T47D (cell line): ENCODE data around the gene TRPM3.
A peak's percentile ranks its signal among the peaks of the same experiment; 100 is the strongest.
"Not testable (repeated sequence)": the region's sequence is repeated elsewhere in the genome, so short reads cannot be mapped to it uniquely, and the experiment has no call there.

Experiments used
- DNase-seq, 2 experiments: peaks; one replicate each; pipeline versions ENCODE4 v3.0.0 to v3.0.0-alpha.2; 2011 to 2012; ENCODE audit warnings: low read depth in 1 of 2, low spot score in 1 of 2
- JUND ChIP-seq: IDR thresholded peaks from 2 replicates; pipeline ENCODE4 v1.6.1; 2012; ENCODE audit warnings: low read depth
- in situ Hi-C: cut with HindIII; loops from 2 replicates; pipeline ENCODE4 v1.10.0; 2016; ENCODE audit warnings: low sequenced_read_pairs, low pct_unique_long_range_greater_than_20kb

The TRPM3 gene

GRCh38 chr9:70979966-70980365 lies 141.5 kb downstream of the TRPM3 start:
- in situ Hi-C loops: no loop called here
- TF ChIP-seq JUND: no peak
- DNase-seq: no peak

GRCh38 chr9:70978085-70978484 lies 143.3 kb downstream of the TRPM3 start:
- no peak for DNase-seq
- in situ Hi-C loops: no loop called here
- TF ChIP-seq JUND: no peak

- DNase-seq: no peak
- in situ Hi-C loops: no loop called here
- no peak for TF ChIP-seq JUND
These were observed 145.6 kb downstream of the TRPM3 start for GRCh38 chr9:70975821-70976220.

- TF ChIP-seq JUND: no peak
- in situ Hi-C loops: no loop called here
- DNase-seq: no peak
These were observed 149.7 kb downstream of the TRPM3 start for GRCh38 chr9:70971723-70972122.

GRCh38 chr9:70966380-70966779 lies 155.0 kb downstream of the TRPM3 start:
- in situ Hi-C loops: not testable (repeated sequence)

GRCh38 chr9:70964861-70965260 lies 156.6 kb downstream of the TRPM3 start:
- no peak for TF ChIP-seq JUND
- in situ Hi-C loops: no loop called here
- no peak for DNase-seq

More at GRCh38 chr9:70966380-70966779, 155.0 kb downstream of the TRPM3 start:
- DNase-seq: not testable (repeated sequence)

- TF ChIP-seq JUND: no peak
- in situ Hi-C loops: no loop called here
- no peak for DNase-seq
These were observed 157.9 kb downstream of the TRPM3 start for GRCh38 chr9:70963554-70963953.

- TF ChIP-seq JUND: no peak
- in situ Hi-C loops: no loop called here
- no peak for DNase-seq
These were observed 158.5 kb downstream of the TRPM3 start for GRCh38 chr9:70962761-70963440.

- TF ChIP-seq JUND: no peak
- in situ Hi-C loops: no loop called here
- DNase-seq: no peak
These were observed 162.1 kb downstream of the TRPM3 start for GRCh38 chr9:70959366-70959765.

- no peak for DNase-seq
- in situ Hi-C loops: no loop called here
- no peak for TF ChIP-seq JUND
These were observed 166.8 kb downstream of the TRPM3 start for GRCh38 chr9:70954596-70955143.

GRCh38 chr9:70954126-70954525 lies 167.3 kb downstream of the TRPM3 start:
- in situ Hi-C loops: no loop called here
- peak in 1 of 2 experiments; percentile 3 for DNase-seq
- no peak for TF ChIP-seq JUND

- TF ChIP-seq JUND: no peak
- DNase-seq: no peak
- in situ Hi-C loops: no loop called here
These were observed 169.4 kb downstream of the TRPM3 start for GRCh38 chr9:70951749-70952727.

- in situ Hi-C loops: no loop called here
- TF ChIP-seq JUND: no peak
- no peak for DNase-seq
These were observed 171.2 kb downstream of the TRPM3 start for GRCh38 chr9:70950270-70950669.
